HG03520 (cell line): ENCODE measurements around the gene SFT2D3.

Experiments used
- ATAC-seq: cut with Tn5 transposase; IDR thresholded peaks from one replicate; pipeline ENCODE4 v1.9.1; 2021; ENCODE audit warnings: mild to moderate bottlenecking, moderate library complexity; ENCODE audit not compliant: unreplicated experiment

Gene SFT2D3

DNA sequence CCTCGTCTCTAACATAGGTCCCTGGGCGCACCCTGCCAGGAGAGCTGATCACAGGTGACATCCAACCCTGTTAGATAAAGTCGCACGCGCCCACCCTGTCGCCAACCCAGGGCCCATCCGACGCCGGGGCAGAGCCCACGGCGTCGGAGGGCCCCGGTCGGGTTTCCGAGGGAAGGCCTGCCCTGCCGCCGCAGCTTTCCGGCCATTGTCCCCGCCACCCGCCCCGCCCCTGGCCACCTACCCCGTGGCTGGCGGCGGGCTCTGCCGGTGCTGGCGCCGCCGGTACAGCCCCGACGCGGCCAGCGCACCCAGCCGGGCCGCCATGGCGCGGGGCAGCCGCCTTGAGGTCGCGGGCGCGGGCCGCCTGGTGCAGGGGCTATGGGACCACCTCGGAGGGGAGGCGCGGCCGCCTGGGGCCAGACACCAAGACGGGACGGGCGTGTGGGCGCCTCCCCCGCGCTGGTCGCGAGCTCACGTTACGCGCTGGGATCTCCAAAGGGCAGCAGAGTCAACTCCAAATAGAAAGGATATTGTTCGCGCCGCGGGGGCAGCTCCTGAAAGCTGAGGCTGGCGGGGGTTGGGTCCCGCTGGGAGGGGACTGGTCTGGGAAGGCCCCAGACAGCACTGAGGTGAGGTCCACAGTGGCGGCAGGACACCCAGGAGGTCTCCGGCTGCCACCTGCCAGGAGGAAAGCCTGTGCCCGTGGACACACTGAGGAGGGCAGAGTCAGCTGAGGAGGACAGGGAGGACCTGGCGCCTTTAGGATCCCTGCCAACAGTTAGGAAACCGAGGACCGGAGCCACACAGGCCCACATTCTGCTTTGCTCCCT is 37.0 kb upstream of the SFT2D3 start:
- no peak for ATAC-seq

DNA sequence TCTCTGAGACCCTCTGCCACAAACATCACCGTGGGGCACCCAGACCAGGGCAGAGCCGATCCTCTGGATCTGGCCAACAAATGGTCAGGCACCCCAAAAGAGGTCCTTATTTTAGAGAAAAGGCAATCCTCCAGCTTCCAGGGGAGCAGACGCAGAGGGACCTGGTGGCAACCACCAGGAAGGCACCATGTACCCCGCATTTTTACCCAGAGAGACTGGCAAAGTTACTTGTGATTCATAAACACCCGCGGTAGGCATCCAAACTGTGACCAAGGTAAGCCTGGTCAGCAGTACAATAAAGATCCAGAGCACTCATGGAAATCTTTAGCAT is 36.4 kb upstream of the SFT2D3 start:
- ATAC-seq, result no peak

DNA sequence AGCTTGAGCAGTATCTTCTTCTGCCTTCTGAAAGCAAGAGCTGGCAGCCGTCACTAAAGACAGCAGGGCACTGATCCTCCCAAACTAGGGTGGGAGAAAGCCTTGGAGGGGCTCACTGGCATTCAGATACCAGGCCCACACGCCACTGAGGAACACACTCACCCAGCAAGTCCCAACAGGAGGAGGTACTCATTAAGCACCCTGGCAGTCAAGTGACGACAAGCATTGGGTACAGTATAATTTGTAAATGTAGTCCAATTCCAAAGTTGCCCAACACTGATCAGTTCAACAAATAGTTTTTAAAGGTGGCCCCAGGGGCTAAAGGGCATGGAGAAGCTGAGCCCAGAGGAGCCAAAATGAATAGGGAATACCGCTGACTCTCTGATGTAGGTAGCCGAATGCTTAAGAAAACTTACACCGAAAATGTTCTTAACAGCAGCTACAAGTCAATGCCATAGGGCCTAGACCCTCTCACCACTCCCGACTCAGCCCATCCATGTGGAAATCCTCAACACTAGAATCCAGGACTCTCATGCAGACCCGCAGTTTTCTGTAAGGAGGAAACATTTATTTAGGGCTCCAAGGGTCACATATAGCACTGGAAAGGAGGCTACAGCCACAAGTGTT is 35.9 kb upstream of the SFT2D3 start:
- no peak for ATAC-seq

DNA sequence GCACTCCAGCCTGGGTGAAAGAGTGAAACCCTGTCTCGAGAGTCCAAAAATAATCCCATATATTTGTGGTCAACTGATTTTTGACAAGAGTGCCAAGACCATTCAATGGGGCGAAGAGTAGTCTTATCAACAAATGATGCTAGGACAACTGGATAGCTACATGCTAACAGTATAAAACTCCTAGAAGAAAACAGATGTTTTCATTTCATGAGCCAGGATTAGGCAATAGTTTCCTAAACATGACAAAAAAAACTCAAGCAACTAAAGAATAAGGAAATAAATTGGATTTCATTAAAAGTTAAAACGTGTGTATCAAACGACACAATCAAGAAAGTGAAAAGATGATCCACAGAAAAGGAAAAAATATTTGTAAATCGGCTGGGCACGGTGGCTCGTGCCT is 32.2 kb upstream of the SFT2D3 start:
- ATAC-seq, result no peak

DNA sequence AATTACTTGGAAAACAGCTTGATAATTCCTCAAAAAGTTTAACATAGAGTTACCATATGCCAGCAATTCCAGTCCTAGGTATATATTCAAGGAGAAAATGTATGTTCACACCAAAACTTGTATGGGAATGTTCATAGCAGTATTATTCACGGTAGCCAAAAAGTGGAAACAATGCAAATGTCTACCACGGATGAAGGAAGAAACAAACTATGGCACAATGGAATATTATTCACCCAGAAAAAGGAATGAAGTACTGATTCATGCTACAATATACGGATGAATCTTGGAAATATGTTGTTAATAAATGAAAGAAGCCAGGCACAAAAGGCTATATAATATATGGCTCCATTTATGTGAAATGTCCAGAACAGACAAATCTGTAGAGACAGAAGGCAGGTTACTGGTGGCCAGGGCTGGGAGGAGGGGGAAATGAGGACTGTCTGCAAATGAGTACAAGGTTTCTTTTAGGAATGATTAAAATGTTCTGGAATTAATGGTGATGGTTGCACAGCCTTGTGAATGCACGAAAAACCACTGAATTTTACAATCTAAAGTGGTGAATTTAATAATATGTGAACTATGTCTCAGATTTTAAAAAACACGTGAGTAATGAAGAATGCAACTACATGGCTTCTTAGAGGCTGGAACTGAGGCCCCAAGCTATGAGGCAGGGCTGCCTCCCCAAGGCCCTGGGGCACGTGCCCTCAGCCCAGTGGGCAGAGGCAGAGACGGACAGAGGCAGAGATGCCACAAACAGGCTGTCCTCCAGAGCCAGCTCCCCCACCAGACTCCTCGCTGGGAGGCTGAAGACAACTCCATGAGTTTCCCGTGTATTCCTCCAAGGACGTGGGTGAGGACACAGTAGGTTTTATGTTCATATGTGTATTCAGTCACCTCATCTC is 31.0 kb upstream of the SFT2D3 start:
- no peak for ATAC-seq

DNA sequence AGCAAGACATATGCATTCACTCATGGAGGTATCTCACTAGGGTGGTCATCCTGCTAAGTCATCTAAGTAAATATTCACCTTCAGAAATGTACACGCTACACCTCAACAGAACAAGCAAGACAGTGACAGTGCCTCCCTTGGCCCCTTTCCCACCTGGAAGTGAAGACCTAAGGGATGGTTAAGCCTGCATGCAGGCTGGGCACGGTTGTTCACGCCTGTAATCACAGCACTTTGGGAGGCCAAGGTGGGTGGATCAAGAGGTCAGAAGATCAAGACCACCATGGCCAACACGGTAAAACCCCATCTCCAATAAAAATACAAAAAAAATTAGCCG is 30.4 kb upstream of the SFT2D3 start:
- no peak for ATAC-seq

DNA sequence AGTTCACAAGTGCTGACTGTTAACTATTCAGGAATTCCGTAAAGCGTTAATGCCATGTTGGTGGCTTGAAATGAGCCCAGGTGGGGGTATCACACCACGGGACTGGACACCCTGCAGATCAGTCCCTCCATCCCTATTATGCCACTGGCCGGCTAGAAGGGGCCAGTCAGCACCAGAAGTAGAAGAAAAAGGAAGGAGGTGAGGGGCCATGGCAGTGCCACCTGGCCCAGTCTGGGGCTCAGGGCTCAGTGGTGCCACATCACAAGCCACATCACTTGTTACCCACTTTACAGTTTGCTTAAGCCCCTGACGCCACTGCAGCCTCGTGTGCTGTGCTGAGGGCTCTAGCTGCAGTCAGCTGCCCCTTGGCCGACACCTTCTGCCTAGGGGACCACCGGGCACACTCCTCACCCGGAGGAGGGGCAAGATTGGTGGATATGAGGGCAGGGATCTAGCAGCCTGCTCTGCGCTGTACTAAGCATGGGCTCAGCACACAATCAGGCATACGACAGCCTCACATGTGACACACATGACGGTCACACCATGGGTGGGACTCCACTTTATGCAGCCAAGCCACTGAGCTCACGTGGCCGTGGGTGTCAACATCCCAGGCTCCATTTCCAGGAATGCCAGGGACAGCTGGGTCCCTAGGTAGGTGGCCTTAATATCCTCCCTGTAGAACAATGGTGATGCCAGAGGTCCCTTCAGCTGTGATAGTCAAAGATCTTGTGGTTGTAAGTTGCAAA is 29.6 kb upstream of the SFT2D3 start:
- no peak for ATAC-seq

DNA sequence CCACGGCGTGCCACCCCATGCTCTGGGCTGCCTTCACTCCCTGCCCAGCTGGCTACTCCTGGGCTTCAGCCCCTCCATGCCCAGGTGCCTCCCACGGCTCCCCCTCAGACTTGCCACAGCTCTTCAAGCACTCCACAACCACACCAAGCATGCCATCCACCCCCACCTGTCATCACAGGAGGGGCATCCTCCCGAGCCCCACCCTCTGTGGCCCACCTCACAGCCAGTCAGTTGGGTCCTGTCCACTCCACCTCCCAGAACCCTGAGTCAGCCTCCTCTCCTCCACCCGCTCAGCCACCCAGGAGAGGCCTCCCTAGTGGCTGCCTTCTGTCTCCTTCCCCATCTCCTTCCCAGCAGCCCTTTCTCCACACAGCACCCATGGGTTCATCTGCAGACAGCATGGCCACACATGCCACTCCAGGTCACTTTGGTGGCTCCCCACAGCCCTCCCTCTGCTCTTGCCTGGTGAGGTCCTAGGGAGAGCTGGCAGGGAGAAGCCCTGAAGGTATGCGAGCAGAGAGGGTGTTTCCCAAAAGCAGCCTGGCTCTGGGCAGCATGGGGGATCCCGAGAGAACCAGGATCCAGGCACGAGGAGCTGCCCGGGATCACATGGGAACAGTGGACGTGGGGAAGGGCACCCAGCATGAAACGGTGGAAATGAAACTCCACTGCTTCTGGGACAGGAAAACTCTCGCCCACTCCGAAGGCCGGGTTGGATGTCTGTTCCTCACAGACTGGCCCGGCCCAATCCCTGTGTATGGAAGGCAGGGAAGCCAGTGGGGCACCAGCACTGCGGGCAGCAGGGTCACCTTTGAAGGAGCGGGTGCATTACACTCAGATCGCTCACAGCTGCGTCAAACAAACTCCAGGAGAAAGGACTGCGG is 28.7 kb upstream of the SFT2D3 start:
- no peak for ATAC-seq

DNA sequence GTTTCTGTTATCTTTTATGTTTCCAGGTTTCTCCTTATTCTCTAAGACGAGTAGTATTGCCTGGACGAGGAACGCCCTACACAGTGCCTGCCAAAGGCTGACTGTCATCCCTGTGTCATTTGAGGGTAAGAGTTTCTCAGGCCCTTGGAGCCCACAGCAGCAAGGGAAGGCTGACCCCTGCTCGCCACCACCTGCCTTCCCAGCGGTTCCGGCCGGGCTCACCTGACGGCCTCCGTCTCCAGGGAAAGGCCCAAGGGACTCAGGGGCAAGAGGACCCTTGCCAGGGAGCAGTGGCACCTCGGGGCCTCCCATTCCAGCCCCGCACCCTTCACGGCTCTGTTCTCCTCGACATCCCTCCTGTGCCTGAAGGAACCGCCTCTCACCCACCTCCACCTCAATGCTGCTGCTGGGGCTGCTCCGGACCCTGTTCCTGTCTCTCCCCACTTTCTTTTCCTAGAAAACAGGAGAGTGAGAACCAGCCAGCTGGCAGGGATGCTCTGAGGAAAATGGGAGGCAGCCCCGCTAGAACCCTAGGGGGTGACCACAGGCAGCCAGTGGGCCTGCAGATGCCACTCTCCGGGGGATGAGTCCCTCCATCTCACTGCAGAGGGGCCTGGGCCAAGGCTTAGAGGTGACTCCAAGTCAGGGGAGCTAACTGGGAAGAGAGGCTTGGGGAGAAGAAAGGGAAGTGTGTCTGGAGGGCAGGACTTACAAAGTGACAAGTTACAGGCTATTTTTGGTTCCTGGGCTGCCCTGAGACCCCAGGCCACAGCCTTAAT is 27.8 kb upstream of the SFT2D3 start:
- ATAC-seq, result no peak

DNA sequence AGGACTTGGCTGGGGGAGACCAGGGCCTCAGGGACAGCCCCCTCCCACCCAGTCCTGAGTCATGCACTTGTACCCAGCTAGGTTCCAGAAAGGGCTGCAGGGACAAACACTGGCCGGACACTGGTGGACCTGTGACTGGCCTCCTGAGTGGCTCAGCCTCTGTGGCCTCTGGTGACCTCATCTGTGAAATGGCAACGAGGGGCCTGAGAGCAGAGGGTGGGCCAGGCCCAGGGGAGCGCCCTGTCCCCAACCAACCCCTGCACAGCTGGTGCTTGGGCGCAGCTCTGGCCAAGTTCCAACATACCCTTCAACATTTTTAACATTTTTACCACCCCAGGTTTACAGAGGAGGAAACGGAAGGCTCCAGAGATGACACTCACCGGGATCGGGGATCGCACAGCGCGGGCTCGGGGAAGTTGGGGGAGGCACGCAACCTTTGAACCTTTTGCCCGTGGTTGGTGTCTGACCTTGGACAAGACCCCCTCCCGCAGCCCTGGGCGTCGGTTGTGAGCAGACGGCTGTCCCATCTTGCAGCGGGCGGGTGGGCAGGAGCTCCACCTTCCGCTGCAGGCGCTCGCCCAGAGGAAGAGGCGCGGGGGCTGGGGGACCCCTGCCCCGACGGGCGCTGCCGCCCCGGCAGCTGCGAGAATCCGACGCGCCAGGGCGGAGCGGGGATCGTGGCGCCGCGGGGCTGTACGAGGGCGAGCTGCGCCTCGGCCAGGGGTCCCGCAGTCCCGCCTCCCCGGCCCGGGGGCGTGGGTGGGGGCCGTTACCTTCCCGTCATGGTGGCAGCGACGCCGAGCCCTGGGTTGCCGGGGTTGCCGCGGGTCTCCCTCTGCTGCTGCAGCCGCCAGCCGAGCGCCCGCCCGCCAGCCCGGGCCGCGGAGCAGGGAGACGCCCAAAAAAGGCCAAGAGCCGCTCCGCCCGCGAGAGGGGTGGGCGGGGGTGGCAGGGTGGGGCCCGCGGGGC is 26.8 kb upstream of the SFT2D3 start:
- no peak for ATAC-seq

DNA sequence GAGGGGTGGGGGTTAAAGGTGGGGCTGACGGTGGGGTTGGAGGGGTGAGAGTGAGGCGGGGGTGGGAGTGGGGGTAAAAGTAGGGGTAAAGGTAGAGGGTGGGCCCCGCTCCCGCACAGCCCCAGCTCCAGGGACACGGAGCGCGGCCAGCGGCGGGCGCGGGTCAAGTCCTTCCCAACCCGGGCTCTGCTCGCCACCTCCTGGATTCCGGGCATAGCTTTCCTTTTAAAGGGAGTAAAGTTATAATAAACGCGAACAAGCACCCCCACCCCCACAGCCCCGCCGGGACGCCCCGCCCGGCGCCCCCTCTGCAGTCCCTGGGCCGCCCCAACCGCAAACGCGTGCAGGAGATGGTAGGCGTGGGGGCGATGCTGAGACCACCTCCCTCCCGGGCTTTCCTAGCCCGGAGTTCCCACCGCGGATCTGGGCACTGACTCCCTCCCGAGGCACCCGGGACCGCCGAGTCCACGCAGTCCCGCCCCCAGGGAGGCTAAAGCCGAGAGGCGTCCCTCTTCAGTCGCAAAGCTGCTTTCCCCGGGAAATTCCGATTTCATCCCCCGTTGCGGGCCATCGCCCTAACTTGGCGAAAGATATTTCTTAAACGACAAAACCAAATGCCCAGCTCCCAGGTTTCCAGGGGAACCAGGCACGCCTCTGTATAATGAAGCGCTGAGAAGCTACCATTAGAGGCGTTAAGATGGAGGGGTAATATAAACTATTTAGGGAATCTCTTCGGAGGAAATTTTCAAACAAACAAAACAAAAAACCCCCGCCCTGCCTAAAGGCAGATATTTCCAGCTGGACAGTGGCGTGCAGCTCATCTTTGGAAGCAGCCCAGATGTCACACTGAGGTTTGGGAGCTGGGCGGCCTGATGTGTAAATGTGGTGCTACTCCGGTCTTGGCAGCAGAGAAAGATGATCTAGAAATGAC is 25.7 kb upstream of the SFT2D3 start, which contains the start of gene LIMS2:
Gene LIMS2, minus strand, starts transcription at position 200 of the 931 bp plus-strand sequence. CDS start 506 bp downstream, outside the sequence.
- no peak for ATAC-seq

DNA sequence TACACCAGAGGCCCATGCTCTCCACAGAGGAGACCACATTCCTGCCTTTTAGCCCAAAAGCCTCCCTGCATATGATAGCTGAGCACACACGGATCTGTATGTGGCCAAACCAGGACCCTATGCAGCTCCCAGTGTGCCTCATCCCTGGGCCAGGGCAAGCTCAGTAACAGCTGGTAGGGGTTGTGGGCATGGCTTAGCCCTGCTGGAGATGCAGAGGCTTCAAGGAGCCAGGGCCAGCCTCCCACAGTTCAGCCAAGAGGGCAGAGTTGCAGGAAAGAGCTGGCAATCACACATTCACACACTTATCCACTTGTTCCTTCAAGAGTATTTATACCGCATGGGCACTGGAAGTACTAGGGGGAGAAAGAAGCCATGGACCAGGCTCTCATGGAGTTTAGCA is 24.4 kb upstream of the SFT2D3 start:
- no peak for ATAC-seq

DNA sequence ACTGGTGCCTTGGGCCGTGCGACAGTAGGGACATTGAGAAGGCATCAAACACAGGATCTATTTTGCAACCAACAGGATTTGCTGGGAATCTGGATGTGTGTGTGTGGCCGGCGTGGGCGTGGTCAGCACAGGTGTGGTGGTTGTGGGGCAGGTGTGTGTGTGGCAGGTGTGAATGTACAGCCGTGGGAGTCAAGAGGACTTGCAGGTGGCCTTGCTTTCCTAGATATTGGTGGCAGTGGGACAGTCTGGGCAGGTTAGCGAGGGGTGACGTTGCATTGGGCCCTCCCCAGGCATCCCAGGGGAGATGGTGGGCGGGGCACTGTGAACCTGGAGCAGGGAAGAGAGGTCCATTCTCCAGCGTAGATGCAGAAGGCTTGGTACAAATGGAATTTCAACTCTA is 22.8 kb upstream of the SFT2D3 start:
- ATAC-seq, result no peak

DNA sequence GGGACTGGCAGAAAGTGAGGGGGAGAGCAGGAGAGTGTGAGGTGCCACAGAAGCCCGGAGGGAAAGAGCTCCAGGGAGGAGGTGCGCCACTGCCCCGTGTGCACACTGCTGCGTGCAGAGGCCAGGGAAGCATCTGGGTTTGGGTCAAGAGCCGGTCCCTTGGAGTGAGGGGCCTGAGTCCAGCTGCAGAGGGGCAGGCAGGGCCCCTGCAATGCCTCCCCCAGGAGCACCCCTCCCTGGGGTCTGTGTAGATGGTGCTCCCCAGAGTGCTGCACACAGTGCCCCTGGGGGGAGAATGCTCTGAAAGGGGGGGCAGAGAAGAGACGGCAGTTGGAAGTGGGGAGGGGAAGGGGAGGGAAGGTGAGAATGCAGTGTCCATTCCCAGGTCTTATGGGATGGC is 22.3 kb upstream of the SFT2D3 start:
- no peak for ATAC-seq

DNA sequence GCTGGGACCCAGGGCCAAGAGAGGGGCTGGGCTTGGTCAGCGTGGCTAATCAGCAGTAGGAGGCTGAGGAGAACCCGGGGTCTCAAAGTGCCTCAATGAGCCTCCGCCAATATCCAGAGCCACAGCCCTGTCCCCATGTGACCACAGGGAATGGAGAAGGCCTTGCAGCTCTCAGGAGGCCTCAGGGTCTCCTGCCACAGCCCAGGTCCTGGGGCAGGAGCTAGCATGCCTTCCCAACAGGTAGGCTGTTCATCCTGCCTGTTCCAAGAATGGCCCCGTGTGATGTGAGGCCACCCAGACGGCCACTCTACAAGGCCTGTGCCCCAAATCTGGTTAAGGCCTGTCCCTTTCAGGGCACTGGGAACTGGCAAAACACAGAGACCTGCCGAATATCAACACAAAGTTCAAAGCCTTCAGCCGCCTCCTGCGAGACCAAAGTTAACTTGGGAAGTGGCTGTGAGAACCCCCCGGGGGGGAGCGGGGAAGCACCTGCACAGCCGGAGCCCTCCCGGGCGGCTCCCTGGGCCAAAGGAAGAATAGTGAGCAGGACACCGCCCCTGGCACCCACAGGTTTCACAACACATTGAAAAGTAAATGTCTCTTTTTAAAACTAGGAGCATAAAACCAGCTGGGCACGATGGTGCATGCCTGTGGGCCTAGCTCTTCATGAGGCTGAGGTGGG is 21.5 kb upstream of the SFT2D3 start:
- no peak for ATAC-seq

DNA sequence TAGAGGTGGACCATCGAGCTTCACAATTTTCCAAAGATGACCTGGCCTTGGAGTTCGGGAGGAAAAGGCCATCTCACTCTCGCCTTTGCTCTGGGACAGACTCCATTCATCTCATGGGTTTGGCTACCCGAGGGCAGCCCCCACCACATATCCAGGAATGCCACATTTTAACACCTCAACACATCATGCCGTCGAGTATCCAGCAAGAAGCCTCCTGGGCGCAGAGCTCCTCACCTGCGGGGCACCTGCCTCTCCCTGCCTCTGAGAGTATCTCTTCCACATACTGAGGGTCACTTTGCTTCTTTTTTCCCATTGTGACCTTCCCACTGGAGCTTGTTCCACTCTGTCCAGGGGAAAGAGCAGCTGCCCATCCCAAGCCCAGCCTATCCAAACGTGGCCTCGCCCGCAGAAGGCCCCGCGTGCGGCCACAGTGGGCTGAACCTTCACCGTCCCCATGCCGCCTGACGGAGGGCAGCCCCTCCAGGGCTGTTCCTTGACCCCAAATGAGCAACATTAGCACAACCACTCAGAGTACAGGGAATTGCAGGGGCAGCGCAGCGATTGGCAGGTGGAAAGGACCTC is 20.5 kb upstream of the SFT2D3 start:
- no peak for ATAC-seq
